ENCODE data around the gene CD59. TPM values are rescaled to one million over a fixed set of nuclear protein-coding genes. Genes with fewer than 3 reads are reported as not detected.

CD59 gene, protein sequence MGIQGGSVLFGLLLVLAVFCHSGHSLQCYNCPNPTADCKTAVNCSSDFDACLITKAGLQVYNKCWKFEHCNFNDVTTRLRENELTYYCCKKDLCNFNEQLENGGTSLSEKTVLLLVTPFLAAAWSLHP
- total RNA-seq = 579 to 718 TPM (median 705 TPM) in 3 replicates
- long read RNA-seq, full-length matches to known transcripts = 579 of 626 reads
- long read RNA-seq, partial matches to known transcripts = 12 of 626 reads
- long read RNA-seq, other reads (novel, unspliced or antisense) = 35 of 626 reads

DNA sequence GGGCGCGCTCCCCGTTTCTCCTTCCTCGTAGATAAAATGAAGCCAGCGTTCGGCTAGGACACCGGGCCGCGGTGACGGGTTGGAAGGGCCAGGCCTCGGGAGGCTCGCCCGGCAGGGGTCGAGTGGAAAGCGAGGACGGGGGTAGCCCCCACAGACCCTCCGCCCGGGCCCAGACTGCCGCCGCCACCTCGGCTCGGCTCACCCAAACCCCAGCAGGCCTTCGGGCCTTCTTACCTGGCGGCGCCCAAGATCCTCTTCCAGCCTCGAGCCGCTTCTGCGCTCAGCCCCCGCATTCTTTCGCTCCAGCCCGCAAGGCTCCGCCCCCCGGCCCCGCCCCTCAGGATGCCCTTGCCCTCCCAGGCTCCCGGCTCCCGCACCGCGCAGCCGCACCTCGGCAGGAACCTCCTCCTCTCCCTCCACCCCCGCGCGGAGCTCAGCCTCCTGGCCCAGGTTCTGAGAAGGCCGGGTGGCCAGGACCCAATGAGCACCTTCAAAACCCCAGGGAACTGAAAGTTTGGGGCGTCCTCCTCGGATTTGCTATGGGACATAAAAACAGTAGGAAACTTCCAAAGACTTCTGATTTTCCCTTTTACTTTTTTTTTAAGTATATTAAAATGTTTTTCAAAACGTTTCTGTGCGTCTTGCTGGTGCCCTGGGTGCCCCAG is at the start of gene CD59:
Gene CD59, minus strand, starts transcription at position 276 of the 665 bp plus-strand sequence. CDS start 13,978 bp downstream, outside the sequence.
- H3K9me3 Mint-ChIP-seq (ENCODE audit: low read depth) = no peaks in the 10 kb centered on the region
- TF ChIP-seq, protein P1, sequence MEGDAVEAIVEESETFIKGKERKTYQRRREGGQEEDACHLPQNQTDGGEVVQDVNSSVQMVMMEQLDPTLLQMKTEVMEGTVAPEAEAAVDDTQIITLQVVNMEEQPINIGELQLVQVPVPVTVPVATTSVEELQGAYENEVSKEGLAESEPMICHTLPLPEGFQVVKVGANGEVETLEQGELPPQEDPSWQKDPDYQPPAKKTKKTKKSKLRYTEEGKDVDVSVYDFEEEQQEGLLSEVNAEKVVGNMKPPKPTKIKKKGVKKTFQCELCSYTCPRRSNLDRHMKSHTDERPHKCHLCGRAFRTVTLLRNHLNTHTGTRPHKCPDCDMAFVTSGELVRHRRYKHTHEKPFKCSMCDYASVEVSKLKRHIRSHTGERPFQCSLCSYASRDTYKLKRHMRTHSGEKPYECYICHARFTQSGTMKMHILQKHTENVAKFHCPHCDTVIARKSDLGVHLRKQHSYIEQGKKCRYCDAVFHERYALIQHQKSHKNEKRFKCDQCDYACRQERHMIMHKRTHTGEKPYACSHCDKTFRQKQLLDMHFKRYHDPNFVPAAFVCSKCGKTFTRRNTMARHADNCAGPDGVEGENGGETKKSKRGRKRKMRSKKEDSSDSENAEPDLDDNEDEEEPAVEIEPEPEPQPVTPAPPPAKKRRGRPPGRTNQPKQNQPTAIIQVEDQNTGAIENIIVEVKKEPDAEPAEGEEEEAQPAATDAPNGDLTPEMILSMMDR (IDR thresholded peaks at IDR 0.05) = peak; percentile 32
- peak; percentile 97 for DNase-seq (ENCODE audit: low spot score)
- no peaks in the 10 kb centered on the region for H3K27me3 Mint-ChIP-seq (ENCODE audit: low read depth)
- H3K36me3 Mint-ChIP-seq (ENCODE audit: low read depth) = peaks cover 4% of the 10 kb centered on the region
- H3K4me1 Mint-ChIP-seq (ENCODE audit: low read depth) = peaks cover 50% of the 10 kb centered on the region
- H3K27ac Mint-ChIP-seq (ENCODE audit: unreplicated experiment) = peak within 1 kb of the TSS; percentile 97
- peak within 1 kb of the TSS; percentile 89 for H3K4me3 Mint-ChIP-seq (ENCODE audit: unreplicated experiment)

DNA sequence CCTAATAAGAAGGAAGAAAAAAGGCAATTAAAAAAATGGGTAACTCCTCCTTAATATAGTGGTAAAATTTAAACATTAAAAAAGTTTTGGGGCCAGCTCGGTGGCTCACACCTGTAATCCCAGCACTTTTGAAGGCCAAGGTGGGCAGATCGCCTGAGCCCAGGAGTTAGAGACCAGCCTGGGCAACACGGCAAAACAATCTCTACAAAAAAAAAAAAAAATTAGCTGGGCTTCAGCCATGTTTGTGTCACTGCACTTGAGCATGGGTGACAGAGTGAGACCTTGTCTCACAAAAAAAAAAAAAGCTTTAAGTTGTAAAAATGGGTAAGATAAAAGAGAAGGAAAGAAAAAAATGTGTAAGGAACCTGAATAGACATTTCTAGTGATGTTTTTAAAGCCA is 49.4 kb upstream of the CD59 start:
- TF ChIP-seq, protein P1 (IDR thresholded peaks at IDR 0.05) = no peak
- Mint-ChIP-seq H3K4me1 (ENCODE audit: low read depth) (no peaks in the 10 kb centered on the region), H3K27me3 (ENCODE audit: low read depth) (peaks cover 37% of the 10 kb centered on the region)

GRCh38 chr11:33779849-33780528 is 43.8 kb upstream of the CD59 start:
- no peaks in the 10 kb centered on the region for H3K36me3 Mint-ChIP-seq (ENCODE audit: low read depth)
- H3K27ac Mint-ChIP-seq (ENCODE audit: unreplicated experiment) = peak overlapping the region; percentile 53
- no peak overlapping the region for H3K4me3 Mint-ChIP-seq (ENCODE audit: unreplicated experiment)
- peaks cover 26% of the 10 kb centered on the region for H3K4me1 Mint-ChIP-seq (ENCODE audit: low read depth)
- H3K27me3 Mint-ChIP-seq (ENCODE audit: low read depth) = peaks cover 14% of the 10 kb centered on the region
- TF ChIP-seq, protein P1 (IDR thresholded peaks at IDR 0.05) = no peak
- no peaks in the 10 kb centered on the region for H3K9me3 Mint-ChIP-seq (ENCODE audit: low read depth)
- DNase-seq (ENCODE audit: low spot score) = no peak

More for the DNA sequence above, 49.4 kb upstream of the CD59 start:
- Mint-ChIP-seq H3K9me3 (ENCODE audit: low read depth) (no peaks in the 10 kb centered on the region), H3K4me3 (ENCODE audit: unreplicated experiment) (no peak overlapping the region), H3K27ac (ENCODE audit: unreplicated experiment) (no peak overlapping the region), H3K36me3 (ENCODE audit: low read depth) (no peaks in the 10 kb centered on the region)
- DNase-seq (ENCODE audit: low spot score) = no peak

DNA sequence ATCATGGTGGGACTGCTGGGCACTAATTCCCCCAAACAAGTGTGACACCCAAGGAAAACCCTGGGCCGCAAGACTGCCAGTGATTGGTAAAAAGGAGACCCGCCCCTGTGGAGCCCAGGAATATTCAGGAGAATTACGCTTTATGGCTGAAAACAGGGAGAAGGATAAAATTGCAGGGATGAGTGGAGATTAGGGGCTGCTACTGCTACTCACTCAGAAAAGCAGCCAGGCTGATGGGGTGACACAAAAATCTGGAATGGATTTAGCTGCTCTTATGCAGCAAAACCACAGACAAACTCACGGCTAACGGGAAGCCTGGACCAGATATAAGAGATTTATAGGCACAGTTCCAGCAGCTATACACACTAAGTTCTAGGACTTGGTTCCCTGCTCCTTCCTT is 42.5 kb upstream of the CD59 start:
- H3K4me1 Mint-ChIP-seq (ENCODE audit: low read depth) = peaks cover 30% of the 10 kb centered on the region
- TF ChIP-seq, protein P1 (IDR thresholded peaks at IDR 0.05) = no peak
- no peak for DNase-seq (ENCODE audit: low spot score)
- no peak overlapping the region for H3K27ac Mint-ChIP-seq (ENCODE audit: unreplicated experiment)
- no peaks in the 10 kb centered on the region for H3K36me3 Mint-ChIP-seq (ENCODE audit: low read depth)
- H3K27me3 Mint-ChIP-seq (ENCODE audit: low read depth) = peaks cover 6% of the 10 kb centered on the region
- H3K4me3 Mint-ChIP-seq (ENCODE audit: unreplicated experiment) = no peak overlapping the region
- H3K9me3 Mint-ChIP-seq (ENCODE audit: low read depth) = no peaks in the 10 kb centered on the region

GRCh38 chr11:33777906-33778305 is 41.7 kb upstream of the CD59 start:
- no peaks in the 10 kb centered on the region for H3K9me3 Mint-ChIP-seq (ENCODE audit: low read depth)
- H3K27ac Mint-ChIP-seq (ENCODE audit: unreplicated experiment) = no peak overlapping the region
- peaks cover 37% of the 10 kb centered on the region for H3K4me1 Mint-ChIP-seq (ENCODE audit: low read depth)
- H3K4me3 Mint-ChIP-seq (ENCODE audit: unreplicated experiment) = no peak overlapping the region
- DNase-seq (ENCODE audit: low spot score) = no peak
- TF ChIP-seq, protein P1 (IDR thresholded peaks at IDR 0.05) = no peak
- no peaks in the 10 kb centered on the region for H3K36me3 Mint-ChIP-seq (ENCODE audit: low read depth)
- H3K27me3 Mint-ChIP-seq (ENCODE audit: low read depth) = peaks cover 6% of the 10 kb centered on the region
